CD4-positive, CD25-positive, alpha-beta regulatory T cell (primary cell): ENCODE data around the gene PALD1. TPM values are rescaled to one million over a fixed set of nuclear protein-coding genes. Genes with fewer than 3 reads are reported as not detected.
"Not testable (repeated sequence)": the region's sequence is repeated elsewhere in the genome, so short reads cannot be mapped to it uniquely, and the experiment has no call there.

Experiments used
- ATAC-seq, 2 donors: fragments of 150-1000 bp; cut with Tn5 transposase; one replicate each; pipeline ENCODE4 v1.10.0; 2021; ENCODE audit warnings: low read depth in 2 of 2, moderate number of reproducible peaks in 2 of 2, moderate library complexity in 1 of 2
- DNase-seq, 3 donors: peaks; one replicate each; pipeline versions ENCODE4 v3.0.0 to v3.0.0-alpha.2; 2012 to 2022; ENCODE audit warnings: mixed read lengths in 1 of 3
- H3K27ac ChIP-seq: one replicate; pipeline ENCODE4 v1.7.0; 2013; ENCODE audit warnings: mild to moderate bottlenecking, low read length; ENCODE audit not compliant: insufficient read depth, poor library complexity, severe bottlenecking
- H3K27me3 ChIP-seq: one replicate; pipeline ENCODE4 v1.7.0; 2013; ENCODE audit warnings: low read length; ENCODE audit not compliant: control insufficient read depth, insufficient read depth
- H3K36me3 ChIP-seq: one replicate; pipeline ENCODE4 v1.7.0; 2013; ENCODE audit warnings: mild to moderate bottlenecking, low read length, moderate library complexity; ENCODE audit not compliant: control insufficient read depth, insufficient read depth
- H3K4me1 ChIP-seq: 2 replicates; pipeline ENCODE4 v1.7.0; 2013; ENCODE audit warnings: mild to moderate bottlenecking, low read length; ENCODE audit not compliant: insufficient read depth, control insufficient read depth, poor library complexity, severe bottlenecking
- H3K4me3 ChIP-seq: one replicate; pipeline ENCODE4 v1.7.0; 2013; ENCODE audit warnings: low read depth, mild to moderate bottlenecking, low read length, moderate library complexity
- H3K9me3 ChIP-seq, 2 experiments: 1 replicate in 1 of 2; 2 replicates in 1 of 2; pipeline ENCODE4 v1.7.0; 2013; ENCODE audit warnings: low read length in 2 of 2, mild to moderate bottlenecking in 1 of 2, moderate library complexity in 1 of 2; ENCODE audit not compliant: control insufficient read depth in 2 of 2
- H3K27ac Mint-ChIP-seq, 3 donors: one replicate each; pipeline ENCODE4 v1.8.0; 2020 to 2022; ENCODE audit warnings: mild to moderate bottlenecking in 3 of 3, mixed read lengths in 3 of 3, moderate library complexity in 2 of 3
- H3K27me3 Mint-ChIP-seq: one replicate; pipeline ENCODE4 v1.8.0; 2022; ENCODE audit warnings: mild to moderate bottlenecking, mixed read lengths
- H3K36me3 Mint-ChIP-seq: one replicate; pipeline ENCODE4 v1.8.0; 2020; ENCODE audit warnings: mixed read lengths
- H3K4me1 Mint-ChIP-seq, 4 donors: one replicate each; pipeline ENCODE4 v1.8.0; 2020 to 2022; ENCODE audit warnings: mixed read lengths in 4 of 4, mild to moderate bottlenecking in 1 of 4
- H3K4me3 Mint-ChIP-seq, 4 donors: one replicate each; pipeline ENCODE4 v1.8.0; 2020 to 2022; ENCODE audit warnings: mild to moderate bottlenecking in 4 of 4, mixed read lengths in 4 of 4, moderate library complexity in 3 of 4
- H3K9me3 Mint-ChIP-seq, 7 donors: one replicate each; pipeline ENCODE4 v1.8.0; 2020 to 2022; ENCODE audit warnings: mixed read lengths in 7 of 7, mild to moderate bottlenecking in 3 of 7, moderate library complexity in 2 of 7
- polyA plus RNA-seq, 4 donors: library from polyadenylated mRNA; unstranded; fragments of 300-500 nt; fragmentation: Illumina TruSeq; gene quantifications; one replicate each; pipeline ENCODE4 v1.2.3, GENCODE V29; 2021
- total RNA-seq: library from RNA; stranded (reverse); gene quantifications from one replicate; pipeline ENCODE4 v1.2.3, GENCODE V29; 2022

Gene PALD1
- total and polyA plus RNA-seq, 5 donors from 2014 or later, result not detected

DNA sequence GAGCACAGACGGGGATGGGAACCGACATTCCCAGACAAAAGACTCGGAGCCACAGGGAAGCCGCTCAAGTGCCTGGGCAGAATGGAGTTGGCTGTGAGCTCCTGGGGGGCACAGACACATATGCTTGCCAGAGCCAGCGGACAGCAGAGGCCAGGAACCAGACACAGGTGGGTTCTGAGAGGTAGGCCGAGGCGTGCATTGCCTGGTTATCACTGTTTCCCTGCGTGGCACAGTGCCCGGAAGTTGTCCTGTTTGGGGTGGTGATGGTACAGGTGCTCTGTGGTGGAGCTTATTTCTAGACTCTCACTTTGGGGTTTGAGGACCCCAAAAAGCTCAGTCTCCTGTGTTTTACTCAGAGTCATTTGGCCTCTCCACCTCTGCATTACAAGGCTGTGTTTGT, 2.5 kb downstream of the PALD1 start:
- Histone ChIP-seq H3K9me3 (no peaks in the 10 kb centered on the region), H3K4me1 (peaks cover 45% of the 10 kb centered on the region), H3K4me3 (no peak overlapping the region), H3K27me3 (no peaks in the 10 kb centered on the region), H3K27ac (no peak overlapping the region), H3K36me3 (no peaks in the 10 kb centered on the region)
- no peak for DNase-seq
- no peak for ATAC-seq
- Mint-ChIP-seq H3K27me3 (peaks cover 22% of the 10 kb centered on the region), H3K4me1 (peaks cover 7 to 49% (median 26%) of the 10 kb centered on the region in 4 donors), H3K36me3 (no peaks in the 10 kb centered on the region), H3K9me3 (no peaks in the 10 kb centered on the region), H3K4me3 (no peak overlapping the region), H3K27ac (no peak overlapping the region)

DNA sequence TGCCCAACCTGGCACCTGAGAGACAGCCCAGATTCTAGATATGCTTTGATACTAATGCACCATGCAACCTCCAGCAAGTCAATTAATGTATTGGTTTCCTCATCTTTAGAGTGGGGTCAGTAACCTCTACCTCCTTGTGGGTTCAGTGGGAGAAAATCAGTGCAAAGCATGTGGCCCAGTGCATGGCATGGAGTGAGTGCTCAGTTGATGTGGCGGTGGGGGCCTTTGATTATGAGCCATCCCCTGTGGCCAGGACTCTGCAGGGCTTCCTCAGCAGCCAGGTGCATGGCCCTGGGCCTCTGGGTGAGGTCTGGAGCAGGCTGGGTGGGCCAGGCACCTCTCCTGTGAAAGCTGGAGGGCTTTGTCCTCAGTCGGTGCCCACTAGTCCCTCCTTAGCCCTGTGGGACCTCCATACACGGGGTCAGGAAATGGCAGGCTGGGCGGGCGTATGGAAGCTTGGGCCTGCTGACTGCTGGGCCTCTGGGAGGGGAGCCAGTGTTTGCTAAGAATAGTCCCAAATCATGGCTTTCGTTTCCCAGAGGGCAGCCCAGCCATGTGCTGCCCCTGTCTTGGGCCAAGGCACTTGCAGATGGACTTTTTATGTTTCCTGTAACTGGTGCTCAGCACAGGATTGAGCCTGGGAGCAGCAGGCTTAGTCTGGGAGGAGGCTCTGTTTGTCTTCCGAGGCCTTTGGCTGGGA, 3.4 kb downstream of the PALD1 start:
- ATAC-seq, result no peak
- Mint-ChIP-seq H3K4me3 (no peak overlapping the region), H3K27ac (no peak overlapping the region), H3K36me3 (no peaks in the 10 kb centered on the region), H3K4me1 (peaks cover 7 to 41% (median 20%) of the 10 kb centered on the region in 4 donors), H3K9me3 (no peaks in the 10 kb centered on the region), H3K27me3 (peaks cover 19% of the 10 kb centered on the region)
- H3K27ac ChIP-seq, result no peak overlapping the region
- no peaks in the 10 kb centered on the region for H3K9me3 ChIP-seq
- peaks cover 39% of the 10 kb centered on the region for H3K4me1 ChIP-seq
- no peak for DNase-seq
- no peaks in the 10 kb centered on the region for H3K36me3 ChIP-seq
- no peaks in the 10 kb centered on the region for H3K27me3 ChIP-seq
- H3K4me3 ChIP-seq, result no peak overlapping the region

DNA sequence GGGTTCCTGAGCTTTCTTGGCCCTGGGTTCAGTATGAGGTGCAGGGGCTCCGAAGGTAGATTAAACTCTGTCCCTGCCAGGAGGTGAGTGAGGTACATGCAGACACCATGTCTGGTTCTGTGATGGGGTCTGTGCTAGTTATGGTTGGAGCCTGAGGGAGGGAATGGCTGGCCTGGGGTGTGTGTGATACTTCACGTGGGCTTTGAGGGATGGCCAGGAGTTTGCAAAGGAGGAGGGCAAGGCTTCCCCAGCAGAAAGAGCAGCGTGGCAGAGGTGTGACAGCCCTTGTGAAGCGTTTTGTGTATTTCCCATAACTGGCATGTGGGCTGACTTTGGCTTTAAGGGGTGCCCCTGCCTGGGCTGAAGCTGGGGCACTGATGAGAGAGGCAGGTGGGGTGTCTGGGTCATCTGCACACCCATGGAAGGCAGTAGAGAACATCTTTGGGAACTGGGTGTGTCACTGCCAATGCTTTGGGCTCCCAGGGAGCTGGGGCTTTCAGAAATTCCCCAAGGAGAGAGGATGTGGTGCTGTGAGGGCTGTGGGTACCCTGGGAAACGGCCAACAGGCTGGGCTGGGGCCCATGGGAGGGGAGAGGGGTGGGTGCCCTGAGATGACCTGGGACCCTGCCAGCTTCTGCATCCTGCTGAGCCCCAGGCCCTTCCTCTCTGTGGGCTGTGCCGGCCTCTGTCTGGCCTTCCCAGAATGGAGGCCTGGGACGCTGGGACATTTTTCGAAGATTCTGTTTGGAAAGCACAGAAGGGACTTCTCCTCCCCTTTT, 4.6 kb downstream of the PALD1 start:
- Histone ChIP-seq H3K9me3 (no peaks in the 10 kb centered on the region), H3K4me1 (peaks cover 28% of the 10 kb centered on the region), H3K36me3 (no peaks in the 10 kb centered on the region), H3K27me3 (no peaks in the 10 kb centered on the region), H3K4me3 (no peak overlapping the region), H3K27ac (no peak overlapping the region)
- Mint-ChIP-seq H3K4me1 (peaks cover 7 to 32% (median 14%) of the 10 kb centered on the region in 4 donors), H3K36me3 (no peaks in the 10 kb centered on the region), H3K9me3 (no peaks in the 10 kb centered on the region), H3K4me3 (no peak overlapping the region), H3K27ac (peak overlapping the region in 1 of 3 donors; percentile 36), H3K27me3 (peaks cover 12% of the 10 kb centered on the region)
- DNase-seq (no peak), ATAC-seq (no peak)

DNA sequence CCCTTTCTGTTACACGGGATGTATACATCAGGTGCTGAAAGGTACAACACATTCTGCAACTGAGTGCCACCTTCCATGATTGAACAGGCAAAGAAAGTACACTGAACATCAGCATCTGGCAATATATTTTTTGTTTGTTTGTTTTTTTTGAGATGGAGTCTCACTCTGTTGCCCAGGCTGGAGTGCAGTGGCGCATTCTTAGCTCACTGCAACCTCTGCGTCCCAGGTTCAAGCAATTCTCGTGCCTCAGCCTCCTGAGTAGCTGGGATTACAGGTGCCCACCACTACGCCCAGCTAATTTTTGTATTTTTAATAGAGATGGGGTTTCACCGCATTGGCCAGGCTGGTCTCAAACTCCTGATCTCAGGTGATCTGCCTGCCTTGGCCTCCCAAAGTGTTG, 5.3 kb downstream of the PALD1 start:
- not testable (repeated sequence) for H3K27me3 ChIP-seq, H3K9me3 ChIP-seq, ATAC-seq, H3K4me3 Mint-ChIP-seq, DNase-seq, H3K36me3 ChIP-seq, H3K4me3 ChIP-seq, H3K27ac Mint-ChIP-seq, H3K9me3 Mint-ChIP-seq, H3K36me3 Mint-ChIP-seq, H3K27ac ChIP-seq
- peaks cover 17% of the 10 kb centered on the region for H3K27me3 Mint-ChIP-seq
- H3K4me1 Mint-ChIP-seq, result peaks cover 7 to 32% (median 14%) of the 10 kb centered on the region in 4 donors
- H3K4me1 ChIP-seq, result peaks cover 20% of the 10 kb centered on the region

DNA sequence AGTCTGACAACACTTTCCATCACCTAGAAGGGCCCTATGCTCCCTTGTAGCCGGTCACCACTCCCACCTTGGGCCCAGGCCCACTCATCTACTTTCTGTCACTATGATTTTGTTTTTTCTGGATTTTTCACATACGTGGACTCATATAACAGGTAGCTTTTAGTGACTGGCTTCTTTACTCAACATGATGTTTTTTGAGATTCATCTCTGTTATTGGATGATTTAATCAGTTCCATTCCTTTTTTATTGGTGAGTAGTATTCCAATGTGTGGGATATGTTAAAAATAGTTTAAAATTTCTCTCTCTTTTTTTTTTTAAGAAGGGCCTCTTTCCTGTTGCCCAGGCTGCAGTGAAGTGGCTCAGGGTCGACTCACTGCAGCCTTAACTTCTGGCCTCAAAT, 9.3 kb downstream of the PALD1 start:
- H3K27ac ChIP-seq, result no peak overlapping the region
- H3K27me3 Mint-ChIP-seq, result peaks cover 5% of the 10 kb centered on the region
- no peaks in the 10 kb centered on the region for H3K36me3 ChIP-seq
- H3K27ac Mint-ChIP-seq, result no peak overlapping the region
- H3K4me3 ChIP-seq, result no peak overlapping the region
- no peaks in the 10 kb centered on the region for H3K4me1 ChIP-seq
- H3K36me3 Mint-ChIP-seq, result no peaks in the 10 kb centered on the region
- no peaks in the 10 kb centered on the region for H3K9me3 Mint-ChIP-seq
- ATAC-seq (no peak), DNase-seq (no peak)
- H3K4me1 Mint-ChIP-seq, result peaks cover 0 to 1% (median 0%) of the 10 kb centered on the region in 4 donors
- H3K4me3 Mint-ChIP-seq, result no peak overlapping the region
- H3K27me3 ChIP-seq, result no peaks in the 10 kb centered on the region
- H3K9me3 ChIP-seq, result no peaks in the 10 kb centered on the region

DNA sequence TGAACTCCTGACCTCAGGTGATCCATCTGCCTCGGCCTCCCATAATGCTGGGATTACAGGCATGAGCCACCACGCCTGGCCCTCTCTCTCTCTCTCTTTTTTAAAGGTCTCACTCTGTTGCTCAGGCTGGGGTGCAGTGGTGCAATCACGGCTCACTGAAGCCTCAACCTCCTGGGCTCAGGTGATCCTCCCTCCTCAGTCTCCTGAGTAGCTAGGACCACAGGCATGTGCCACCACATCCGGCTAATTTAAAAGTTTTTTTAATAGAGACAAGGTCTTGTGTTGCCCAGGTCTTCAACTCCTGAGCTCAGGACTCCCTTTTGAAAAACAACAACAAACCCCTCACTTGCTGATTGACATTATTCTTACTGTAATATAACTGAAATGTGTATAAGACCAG, 11.6 kb downstream of the PALD1 start:
- no peaks in the 10 kb centered on the region for H3K4me1 ChIP-seq
- no peak overlapping the region for H3K4me3 ChIP-seq
- H3K9me3 Mint-ChIP-seq, result no peaks in the 10 kb centered on the region
- H3K9me3 ChIP-seq, result no peaks in the 10 kb centered on the region
- H3K36me3 Mint-ChIP-seq, result peaks cover 3% of the 10 kb centered on the region
- H3K4me1 Mint-ChIP-seq, result peaks cover 0 to 5% (median 2%) of the 10 kb centered on the region in 4 donors
- peaks cover 3% of the 10 kb centered on the region for H3K27me3 ChIP-seq
- ATAC-seq, result no peak
- H3K27ac ChIP-seq, result no peak overlapping the region
- no peak for DNase-seq
- H3K27ac Mint-ChIP-seq, result no peak overlapping the region
- H3K27me3 Mint-ChIP-seq, result peaks cover 9% of the 10 kb centered on the region
- H3K36me3 ChIP-seq, result no peaks in the 10 kb centered on the region
- no peak overlapping the region for H3K4me3 Mint-ChIP-seq

DNA sequence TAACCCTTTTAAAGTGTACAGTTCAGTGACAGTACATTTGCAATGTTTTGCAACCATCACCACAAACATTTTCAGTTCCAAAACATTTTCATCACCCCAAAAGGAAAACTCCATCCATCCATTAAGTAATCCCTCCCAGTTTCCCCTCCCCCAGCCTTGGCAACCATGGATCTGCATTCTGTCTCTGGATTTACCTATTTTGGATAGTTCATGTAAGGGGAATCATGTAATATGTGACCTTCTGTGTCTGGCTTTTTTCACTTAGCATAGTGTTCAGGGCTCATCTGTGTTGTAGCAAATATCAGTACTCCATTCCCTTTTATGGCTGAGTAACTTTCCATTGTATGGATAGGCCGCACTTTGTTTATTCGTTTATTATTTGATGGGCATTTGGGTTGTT, 13.0 kb downstream of the PALD1 start:
- H3K9me3 Mint-ChIP-seq, result no peaks in the 10 kb centered on the region
- Histone ChIP-seq H3K36me3 (no peaks in the 10 kb centered on the region), H3K4me1 (no peaks in the 10 kb centered on the region), H3K27me3 (peaks cover 3% of the 10 kb centered on the region), H3K9me3 (no peaks in the 10 kb centered on the region), H3K4me3 (no peak overlapping the region), H3K27ac (no peak overlapping the region)
- ATAC-seq (no peak), DNase-seq (no peak)
- peaks cover 0 to 8% (median 2%) of the 10 kb centered on the region in 4 donors for H3K4me1 Mint-ChIP-seq
- H3K4me3 Mint-ChIP-seq, result no peak overlapping the region
- H3K36me3 Mint-ChIP-seq, result peaks cover 3% of the 10 kb centered on the region
- H3K27me3 Mint-ChIP-seq, result peaks cover 14% of the 10 kb centered on the region
- no peak overlapping the region for H3K27ac Mint-ChIP-seq
